HG03342 (cell line): ENCODE data around the gene INAFM2.

Experiments
- ATAC-seq: cut with Tn5 transposase; IDR thresholded peaks from one replicate; pipeline ENCODE4 v1.9.1; 2021; ENCODE audit warnings: mild to moderate bottlenecking, moderate library complexity; ENCODE audit not compliant: unreplicated experiment

INAFM2 gene

GRCh38 chr15:40305281-40305680 lies 18.2 kb upstream of the INAFM2 start:
- no peak for ATAC-seq

GRCh38 chr15:40306371-40306770 lies 17.1 kb upstream of the INAFM2 start:
- ATAC-seq = no peak

GRCh38 chr15:40306908-40307307 lies 16.6 kb upstream of the INAFM2 start:
- ATAC-seq = no peak

- ATAC-seq = peak; percentile 45
These were observed 15.9 kb upstream of the INAFM2 start, which contains the start of gene PLCB2 for GRCh38 chr15:40307421-40308211. PLCB2 (minus strand) TSS chr15:40307935; CDS start chr15:40307672, 263 bp downstream.

GRCh38 chr15:40309344-40309862 lies 14.1 kb upstream of the INAFM2 start:
- ATAC-seq = no peak

GRCh38 chr15:40310001-40310959 lies 13.2 kb upstream of the INAFM2 start:
- no peak for ATAC-seq

- ATAC-seq = no peak
These were observed 12.5 kb upstream of the INAFM2 start for GRCh38 chr15:40310993-40311392.

- no peak for ATAC-seq
These were observed 10.9 kb upstream of the INAFM2 start for GRCh38 chr15:40312370-40313158.

GRCh38 chr15:40313531-40314398 lies 9.7 kb upstream of the INAFM2 start:
- ATAC-seq = no peak

GRCh38 chr15:40314723-40315276 lies 8.7 kb upstream of the INAFM2 start:
- no peak for ATAC-seq

- no peak for ATAC-seq
These were observed 6.6 kb upstream of the INAFM2 start for GRCh38 chr15:40316931-40317330.

- ATAC-seq = no peak
These were observed 5.9 kb upstream of the INAFM2 start for GRCh38 chr15:40317580-40317979.

- ATAC-seq = no peak
These were observed 3.1 kb upstream of the INAFM2 start for GRCh38 chr15:40320409-40320808.

- ATAC-seq = no peak
These were observed 2.5 kb upstream of the INAFM2 start for GRCh38 chr15:40320931-40321371.

GRCh38 chr15:40322531-40323238 lies 807 bp upstream of the INAFM2 start:
- ATAC-seq = no peak

GRCh38 chr15:40323953-40324937 lies 753 bp downstream of the INAFM2 start:
- peak; percentile 1 for ATAC-seq

- no peak for ATAC-seq
These were observed 1.7 kb downstream of the INAFM2 start for GRCh38 chr15:40325188-40325587.
